Uterus (tissue), 4 donors: ENCODE data around the gene DDX4. TPM values are rescaled to one million over a fixed set of nuclear protein-coding genes. Genes with fewer than 3 reads are reported as not detected.

Experiments used
- DNase-seq, 2 donors: peaks; one replicate each; pipeline ENCODE4 v3.0.0-alpha.2; 2019 to 2020
- H3K27ac ChIP-seq, 2 donors: fragments of 200-600 bp; sonication (generic); 1 replicate in 1 of 2; 2 replicates in 1 of 2; pipeline ENCODE4 v1.5.1; 2016 to 2018
- H3K27me3 ChIP-seq, 2 donors: fragments of 200-600 bp; sonication (generic); one replicate each; pipeline ENCODE4 v1.5.1; 2018 to 2019; ENCODE audit warnings: control low read depth in 1 of 2
- H3K36me3 ChIP-seq, 2 donors: fragments of 200-600 bp; sonication (generic); one replicate each; pipeline ENCODE4 v1.5.1; 2019; ENCODE audit warnings: control low read depth in 1 of 2
- H3K4me1 ChIP-seq, 2 donors: fragments of 200-600 bp; sonication (generic); one replicate each; pipeline ENCODE4 v1.5.1; 2018 to 2019; ENCODE audit warnings: control low read depth in 1 of 2
- H3K4me3 ChIP-seq, 2 donors: fragments of 200-600 bp; sonication (generic); 1 replicate in 1 of 2; 2 replicates in 1 of 2; pipeline ENCODE4 v1.5.1; 2018 to 2019; ENCODE audit warnings: mild to moderate bottlenecking in 1 of 2
- H3K9me3 ChIP-seq, 2 donors: fragments of 200-600 bp; sonication (generic); one replicate each; pipeline ENCODE4 v1.5.1; 2019; ENCODE audit warnings: control low read depth in 1 of 2
- POLR2A ChIP-seq, 2 donors: fragments of 450-650 bp; IDR thresholded peaks; one replicate each; pipeline ENCODE4 v1.6.1; 2016; ENCODE audit warnings: antibody characterized with exemption in 2 of 2, mild to moderate bottlenecking in 1 of 2, moderate library complexity in 1 of 2
- intact Hi-C: fragments of 100-400 bp; cut with DNase I; formaldehyde crosslinking; loops from one replicate; pipeline ENCODE4 v1.15.1; 2023; ENCODE audit warnings: low total_unique reads
- total RNA-seq, 4 donors: library from RNA; depleted of rRNA in 3 of 4; stranded (reverse); fragments of >200 nt in 3 of 4; gene quantifications; one replicate each; pipeline versions ENCODE4 v1.1.0 to v1.2.4, GENCODE V29; 2014 to 2023
- TF ChIP-seq, protein P1 (sequence below), 4 experiments: fragments of 200-600 bp in 2 of 4; fragments of 450-650 bp in 2 of 4; sonication (generic) in 2 of 4; IDR thresholded peaks; one replicate each; pipeline ENCODE4 v1.5.1; 2016 to 2019; ENCODE audit warnings: antibody characterized with exemption in 4 of 4, mild to moderate bottlenecking in 2 of 4, moderate library complexity in 1 of 4
- donor health status: DM: yes; HTN: yes; CAD: no.

The DDX4 gene
- total RNA-seq, 4 donors from 2014 or later = 0.48 TPM; not detected in 3

DNA sequence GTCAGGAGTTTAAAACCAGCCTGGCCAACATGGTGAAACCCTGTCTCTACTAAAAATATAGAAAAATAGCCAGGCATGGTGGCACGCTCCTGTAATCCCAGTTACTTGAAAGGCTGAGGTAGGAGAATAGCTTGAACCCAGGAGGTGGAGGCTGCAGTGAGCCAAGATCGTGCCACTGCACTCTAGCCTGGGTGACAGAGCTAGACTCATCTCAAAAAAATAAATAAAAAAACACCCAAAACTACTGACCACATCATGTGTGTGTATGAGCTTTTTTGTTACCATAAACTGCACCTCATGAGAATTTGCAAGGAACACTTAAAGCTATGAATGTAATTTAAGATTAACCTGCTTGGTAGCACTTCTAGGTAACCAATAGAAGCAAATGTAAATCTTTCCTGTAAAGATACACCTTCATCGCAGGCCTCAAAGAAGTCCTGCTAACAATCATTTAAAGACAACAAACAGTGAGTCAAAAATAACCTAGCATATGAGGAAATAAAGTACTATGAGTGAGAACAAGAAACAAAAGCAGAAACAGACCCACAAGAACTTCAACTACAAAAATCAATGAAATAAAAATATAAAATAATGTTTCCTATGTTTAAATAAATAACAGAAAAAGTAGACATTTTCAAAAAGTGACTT is 38.7 kb upstream of the DDX4 start:
- no peak for TF ChIP-seq POLR2A (IDR thresholded peaks at IDR 0.05)
- TF ChIP-seq, protein P1, sequence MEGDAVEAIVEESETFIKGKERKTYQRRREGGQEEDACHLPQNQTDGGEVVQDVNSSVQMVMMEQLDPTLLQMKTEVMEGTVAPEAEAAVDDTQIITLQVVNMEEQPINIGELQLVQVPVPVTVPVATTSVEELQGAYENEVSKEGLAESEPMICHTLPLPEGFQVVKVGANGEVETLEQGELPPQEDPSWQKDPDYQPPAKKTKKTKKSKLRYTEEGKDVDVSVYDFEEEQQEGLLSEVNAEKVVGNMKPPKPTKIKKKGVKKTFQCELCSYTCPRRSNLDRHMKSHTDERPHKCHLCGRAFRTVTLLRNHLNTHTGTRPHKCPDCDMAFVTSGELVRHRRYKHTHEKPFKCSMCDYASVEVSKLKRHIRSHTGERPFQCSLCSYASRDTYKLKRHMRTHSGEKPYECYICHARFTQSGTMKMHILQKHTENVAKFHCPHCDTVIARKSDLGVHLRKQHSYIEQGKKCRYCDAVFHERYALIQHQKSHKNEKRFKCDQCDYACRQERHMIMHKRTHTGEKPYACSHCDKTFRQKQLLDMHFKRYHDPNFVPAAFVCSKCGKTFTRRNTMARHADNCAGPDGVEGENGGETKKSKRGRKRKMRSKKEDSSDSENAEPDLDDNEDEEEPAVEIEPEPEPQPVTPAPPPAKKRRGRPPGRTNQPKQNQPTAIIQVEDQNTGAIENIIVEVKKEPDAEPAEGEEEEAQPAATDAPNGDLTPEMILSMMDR (IDR thresholded peaks at IDR 0.05) = no peak
- no peaks in the 10 kb centered on the region for H3K9me3 ChIP-seq
- no peaks in the 10 kb centered on the region for H3K4me1 ChIP-seq
- DNase-seq = no peak
- no peaks in the 10 kb centered on the region for H3K36me3 ChIP-seq
- H3K27ac ChIP-seq = no peak overlapping the region
- intact Hi-C loops = loop anchor here (10.0 kb wide), 1 partner anchor 294 kb away; no protein-coding TSS in a partner anchor
- H3K27me3 ChIP-seq = no peaks in the 10 kb centered on the region
- no peak overlapping the region for H3K4me3 ChIP-seq

GRCh38 chr5:55700745-55701144 is 37.1 kb upstream of the DDX4 start:
- H3K4me3 ChIP-seq = no peak overlapping the region
- no peak for DNase-seq
- TF ChIP-seq, protein P1 (IDR thresholded peaks at IDR 0.05) = no peak
- TF ChIP-seq POLR2A (IDR thresholded peaks at IDR 0.05) = no peak
- H3K4me1 ChIP-seq = no peaks in the 10 kb centered on the region
- H3K36me3 ChIP-seq = no peaks in the 10 kb centered on the region
- H3K27ac ChIP-seq = no peak overlapping the region
- no peaks in the 10 kb centered on the region for H3K9me3 ChIP-seq
- intact Hi-C loops = no loop called here
- no peaks in the 10 kb centered on the region for H3K27me3 ChIP-seq

- H3K36me3 ChIP-seq = no peaks in the 10 kb centered on the region
- no peak for TF ChIP-seq POLR2A (IDR thresholded peaks at IDR 0.05)
- TF ChIP-seq, protein P1 (IDR thresholded peaks at IDR 0.05) = no peak
- no peak overlapping the region for H3K4me3 ChIP-seq
- no peaks in the 10 kb centered on the region for H3K9me3 ChIP-seq
- H3K27ac ChIP-seq = no peak overlapping the region
- DNase-seq = no peak
- no peaks in the 10 kb centered on the region for H3K4me1 ChIP-seq
- intact Hi-C loops = no loop called here
- H3K27me3 ChIP-seq = no peaks in the 10 kb centered on the region
These were observed 36.3 kb upstream of the DDX4 start for GRCh38 chr5:55701462-55702103.

- intact Hi-C loops = no loop called here
- Histone ChIP-seq H3K9me3 (no peaks in the 10 kb centered on the region), H3K4me3 (no peak overlapping the region), H3K27ac (no peak overlapping the region), H3K36me3 (no peaks in the 10 kb centered on the region), H3K4me1 (no peaks in the 10 kb centered on the region), H3K27me3 (no peaks in the 10 kb centered on the region)
- TF ChIP-seq, protein P1 (IDR thresholded peaks at IDR 0.05) = no peak
- TF ChIP-seq POLR2A (IDR thresholded peaks at IDR 0.05) = no peak
- no peak for DNase-seq
These were observed 35.1 kb upstream of the DDX4 start for GRCh38 chr5:55702598-55703345.

- H3K4me1 ChIP-seq = peaks cover 0 to 2% of the 10 kb centered on the region in 2 donors
- H3K27ac ChIP-seq = no peak overlapping the region
- no peaks in the 10 kb centered on the region for H3K36me3 ChIP-seq
- TF ChIP-seq, protein P1 (IDR thresholded peaks at IDR 0.05) = no peak
- TF ChIP-seq POLR2A (IDR thresholded peaks at IDR 0.05) = no peak
- intact Hi-C loops = no loop called here
- no peaks in the 10 kb centered on the region for H3K9me3 ChIP-seq
- H3K27me3 ChIP-seq = no peaks in the 10 kb centered on the region
- no peak overlapping the region for H3K4me3 ChIP-seq
- DNase-seq = no peak
These were observed 31.6 kb upstream of the DDX4 start for GRCh38 chr5:55706230-55706629.
